Muscle layer of colon (tissue), 2 donors: ENCODE measurements around the gene RPUSD4.

ENCODE experiments used
- H3K27ac ChIP-seq: one replicate; pipeline ENCODE4 v1.7.0; 2013; ENCODE audit warnings: low read depth, mild to moderate bottlenecking, low read length, moderate library complexity
- H3K27me3 ChIP-seq, 2 donors: one replicate each; pipeline ENCODE4 v1.7.0; 2013; ENCODE audit warnings: low read length in 2 of 2, mild to moderate bottlenecking in 2 of 2; ENCODE audit not compliant: insufficient read depth in 2 of 2, control insufficient read depth in 1 of 2
- H3K36me3 ChIP-seq: one replicate; pipeline ENCODE4 v1.7.0; 2013; ENCODE audit warnings: mild to moderate bottlenecking, low read length; ENCODE audit not compliant: insufficient read depth
- H3K4me1 ChIP-seq: one replicate; pipeline ENCODE4 v1.7.0; 2013; ENCODE audit warnings: mild to moderate bottlenecking, low read length; ENCODE audit not compliant: insufficient read depth
- H3K4me3 ChIP-seq, 2 donors: one replicate each; pipeline ENCODE4 v1.7.0; 2013; ENCODE audit warnings: low read length in 2 of 2, low read depth in 1 of 2, mild to moderate bottlenecking in 1 of 2, moderate library complexity in 1 of 2
- H3K9ac ChIP-seq: one replicate; pipeline ENCODE4 v1.7.0; 2013; ENCODE audit warnings: low read length
- H3K9me3 ChIP-seq: one replicate; pipeline ENCODE4 v1.7.0; 2013; ENCODE audit warnings: mild to moderate bottlenecking, low read length
- donor health status: abdominal sarcoma.
- donor health status: Adenocarcinoma of cecum.

The RPUSD4 gene

GRCh38 chr11:126229858-126230540 lies 18.5 kb upstream of the RPUSD4 start:
- H3K36me3 ChIP-seq, result no peaks in the 10 kb centered on the region
- no peaks in the 10 kb centered on the region for H3K9me3 ChIP-seq
- no peaks in the 10 kb centered on the region for H3K4me1 ChIP-seq
- no peak overlapping the region for H3K9ac ChIP-seq
- H3K4me3 ChIP-seq, result no peak overlapping the region
- no peak overlapping the region for H3K27ac ChIP-seq
- H3K27me3 ChIP-seq, result no peaks in the 10 kb centered on the region

GRCh38 chr11:126226334-126227084 lies 15.1 kb upstream of the RPUSD4 start:
- Histone ChIP-seq H3K9ac (no peak overlapping the region), H3K27me3 (no peaks in the 10 kb centered on the region), H3K36me3 (no peaks in the 10 kb centered on the region), H3K4me3 (no peak overlapping the region), H3K27ac (no peak overlapping the region), H3K4me1 (no peaks in the 10 kb centered on the region), H3K9me3 (no peaks in the 10 kb centered on the region)

- Histone ChIP-seq H3K36me3 (no peaks in the 10 kb centered on the region), H3K9ac (no peak overlapping the region), H3K4me3 (no peak overlapping the region), H3K4me1 (no peaks in the 10 kb centered on the region), H3K27me3 (no peaks in the 10 kb centered on the region), H3K9me3 (no peaks in the 10 kb centered on the region), H3K27ac (no peak overlapping the region)
Measured at GRCh38 chr11:126225295-126225665, 13.8 kb upstream of the RPUSD4 start.

- no peaks in the 10 kb centered on the region for H3K36me3 ChIP-seq
- H3K4me3 ChIP-seq, result no peak overlapping the region
- H3K4me1 ChIP-seq, result no peaks in the 10 kb centered on the region
- no peaks in the 10 kb centered on the region for H3K27me3 ChIP-seq
- no peaks in the 10 kb centered on the region for H3K9me3 ChIP-seq
- H3K9ac ChIP-seq, result no peak overlapping the region
- H3K27ac ChIP-seq, result no peak overlapping the region
Measured at GRCh38 chr11:126224647-126225294, 13.3 kb upstream of the RPUSD4 start.

- no peak overlapping the region for H3K4me3 ChIP-seq
- no peaks in the 10 kb centered on the region for H3K36me3 ChIP-seq
- H3K4me1 ChIP-seq, result no peaks in the 10 kb centered on the region
- H3K9ac ChIP-seq, result no peak overlapping the region
- H3K9me3 ChIP-seq, result no peaks in the 10 kb centered on the region
- no peaks in the 10 kb centered on the region for H3K27me3 ChIP-seq
- no peak overlapping the region for H3K27ac ChIP-seq
Measured at GRCh38 chr11:126219547-126219946, 8.1 kb upstream of the RPUSD4 start.

DNA sequence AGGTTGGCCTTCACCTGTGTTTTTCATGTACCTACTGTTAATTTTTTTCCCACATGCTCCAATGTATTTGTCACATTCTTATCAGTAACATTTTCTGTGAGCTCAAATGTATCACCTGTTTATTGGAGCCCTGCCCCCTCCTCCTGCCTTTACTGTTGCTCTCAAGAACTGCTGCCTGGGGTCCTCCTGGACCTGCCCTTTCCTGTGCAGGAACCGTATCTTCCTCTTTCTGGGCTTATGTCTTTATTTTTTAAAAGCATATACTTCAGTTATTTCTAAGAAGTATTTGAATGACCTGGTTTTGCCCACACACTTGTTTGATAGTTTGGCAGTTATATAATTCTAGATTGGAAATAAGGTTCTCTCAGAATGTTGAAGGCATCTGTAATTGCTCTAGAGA lies 6.0 kb upstream of the RPUSD4 start:
- H3K4me3 ChIP-seq, result no peak overlapping the region
- H3K4me1 ChIP-seq, result peaks cover 4% of the 10 kb centered on the region
- no peaks in the 10 kb centered on the region for H3K9me3 ChIP-seq
- H3K9ac ChIP-seq, result no peak overlapping the region
- H3K36me3 ChIP-seq, result no peaks in the 10 kb centered on the region
- no peaks in the 10 kb centered on the region for H3K27me3 ChIP-seq
- H3K27ac ChIP-seq, result no peak overlapping the region

DNA sequence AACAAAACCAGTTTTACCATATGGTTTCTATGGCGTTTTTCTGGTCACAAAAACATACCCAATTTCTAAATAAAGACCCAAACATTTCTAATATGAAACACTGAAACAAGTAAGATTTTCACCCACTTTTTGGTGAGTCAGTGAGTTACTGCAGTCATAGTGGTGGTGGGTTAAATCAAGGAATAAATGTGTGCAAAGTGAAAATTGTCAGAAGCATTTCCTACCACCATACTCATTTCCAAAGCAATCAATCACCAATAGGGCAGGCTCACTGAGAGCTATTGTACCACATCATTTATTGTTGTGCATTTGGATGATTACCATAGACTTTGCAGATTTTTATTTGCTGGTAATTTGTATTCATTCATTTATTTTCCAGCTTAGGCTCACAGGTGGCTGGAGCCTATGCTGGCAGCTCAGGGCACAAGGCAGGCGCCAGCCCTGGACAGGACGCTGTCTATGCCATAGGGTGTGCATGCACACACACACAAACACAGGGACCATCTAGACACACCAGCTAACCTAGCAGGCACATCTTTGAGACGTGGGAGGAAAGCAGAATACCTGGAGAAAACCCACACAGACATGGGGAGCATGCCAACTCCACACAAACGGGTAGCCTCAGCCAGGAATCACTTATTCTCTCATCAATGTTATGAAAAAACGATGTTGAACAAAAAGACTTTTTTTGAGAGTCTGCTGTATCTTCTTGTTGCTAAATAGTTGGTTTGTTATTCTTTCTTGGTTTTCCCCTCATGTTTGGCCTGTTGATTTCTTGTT lies 5.3 kb upstream of the RPUSD4 start:
- no peaks in the 10 kb centered on the region for H3K27me3 ChIP-seq
- H3K9me3 ChIP-seq, result no peaks in the 10 kb centered on the region
- no peak overlapping the region for H3K4me3 ChIP-seq
- no peak overlapping the region for H3K9ac ChIP-seq
- H3K4me1 ChIP-seq, result peaks cover 7% of the 10 kb centered on the region
- no peaks in the 10 kb centered on the region for H3K36me3 ChIP-seq
- H3K27ac ChIP-seq, result no peak overlapping the region

- Histone ChIP-seq H3K9ac (no peak overlapping the region), H3K4me3 (no peak overlapping the region), H3K4me1 (peaks cover 7% of the 10 kb centered on the region), H3K27ac (no peak overlapping the region), H3K27me3 (no peaks in the 10 kb centered on the region), H3K9me3 (no peaks in the 10 kb centered on the region), H3K36me3 (no peaks in the 10 kb centered on the region)
Measured at GRCh38 chr11:126214841-126215240, 3.4 kb upstream of the RPUSD4 start.

- no peaks in the 10 kb centered on the region for H3K9me3 ChIP-seq
- H3K27me3 ChIP-seq, result no peaks in the 10 kb centered on the region
- H3K27ac ChIP-seq, result no peak overlapping the region
- H3K36me3 ChIP-seq, result no peaks in the 10 kb centered on the region
- no peak overlapping the region for H3K4me3 ChIP-seq
- H3K9ac ChIP-seq, result no peak overlapping the region
- H3K4me1 ChIP-seq, result peaks cover 7% of the 10 kb centered on the region
Measured at GRCh38 chr11:126214441-126214840, 3.0 kb upstream of the RPUSD4 start.

DNA sequence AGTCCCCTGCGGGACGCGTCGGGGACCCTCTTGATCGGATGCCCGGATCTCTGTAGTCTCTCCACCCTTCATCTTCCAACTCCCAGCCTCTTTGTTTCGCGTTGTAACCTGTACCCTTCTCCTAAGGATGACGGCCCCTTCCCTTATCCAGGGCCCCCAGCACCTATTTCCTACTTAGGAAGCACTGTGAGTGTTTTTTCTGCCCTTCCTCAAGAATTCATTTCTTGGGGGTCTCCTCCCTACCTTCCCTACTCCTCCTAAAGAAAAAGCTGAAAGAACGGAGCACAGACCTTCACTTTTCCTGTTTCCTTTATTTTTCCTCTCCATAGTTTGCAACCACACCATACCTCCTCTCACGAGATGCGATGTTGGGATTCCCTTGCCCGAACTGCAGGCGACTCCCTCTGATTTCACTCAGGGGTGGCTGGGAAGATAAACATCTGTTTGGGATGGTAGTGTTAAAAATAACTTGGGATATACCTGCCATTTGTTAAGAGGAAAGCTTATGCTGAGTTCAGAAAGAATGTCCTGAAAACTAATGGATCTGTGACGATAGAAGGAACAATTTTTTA lies 725 bp upstream of the RPUSD4 start:
- H3K27ac ChIP-seq, result peak overlapping the region; percentile 73
- peak overlapping the region; percentile 98 for H3K4me3 ChIP-seq
- H3K4me1 ChIP-seq, result peaks cover 7% of the 10 kb centered on the region
- H3K9me3 ChIP-seq, result no peaks in the 10 kb centered on the region
- no peaks in the 10 kb centered on the region for H3K36me3 ChIP-seq
- no peaks in the 10 kb centered on the region for H3K27me3 ChIP-seq
- H3K9ac ChIP-seq, result peak overlapping the region; percentile 89

GRCh38 chr11:126210871-126211235 lies 597 bp downstream of the RPUSD4 start:
- Histone ChIP-seq H3K4me1 (peaks cover 7% of the 10 kb centered on the region), H3K27ac (peak overlapping the region; percentile 73), H3K27me3 (no peaks in the 10 kb centered on the region), H3K9ac (peak overlapping the region; percentile 51), H3K36me3 (no peaks in the 10 kb centered on the region), H3K9me3 (no peaks in the 10 kb centered on the region), H3K4me3 (peak overlapping the region; percentile 98)
